GM12875 (cell line): ENCODE data around the gene CYBA.
"Not testable (repeated sequence)": the region's sequence is repeated elsewhere in the genome, so short reads cannot be mapped to it uniquely, and the experiment has no call there.

Source experiments
- H3K4me3 ChIP-seq: one replicate; pipeline ENCODE4 v1.5.1; 2011; ENCODE audit warnings: low read depth, low read length, control low read depth
- CTCF ChIP-seq: IDR thresholded peaks from 2 replicates; pipeline ENCODE4 v1.5.1; 2011; ENCODE audit warnings: low read depth, mild to moderate bottlenecking, control low read depth, inconsistent platforms, low read length, moderate library complexity, borderline replicate concordance; ENCODE audit not compliant: insufficient read depth

Gene CYBA

GRCh38 chr16:88614818-88615580 is 35.9 kb downstream of the CYBA start:
- H3K4me3 ChIP-seq: no peak overlapping the region
- TF ChIP-seq CTCF: no peak

- no peak for TF ChIP-seq CTCF
- H3K4me3 ChIP-seq: no peak overlapping the region
Observed at GRCh38 chr16:88613911-88614817, 36.7 kb downstream of the CYBA start.

GRCh38 chr16:88613293-88613692 is 37.6 kb downstream of the CYBA start:
- TF ChIP-seq CTCF: no peak
- H3K4me3 ChIP-seq: no peak overlapping the region

- H3K4me3 ChIP-seq: no peak overlapping the region
- no peak for TF ChIP-seq CTCF
Observed at GRCh38 chr16:88610909-88611812, 39.7 kb downstream of the CYBA start.

GRCh38 chr16:88610080-88610479 is 40.8 kb downstream of the CYBA start:
- no peak overlapping the region for H3K4me3 ChIP-seq
- TF ChIP-seq CTCF: 0 out of 2 replicates have a peak, but pooled peaks have one; percentile 8

GRCh38 chr16:88609426-88609825 is 41.4 kb downstream of the CYBA start:
- not testable (repeated sequence) for H3K4me3 ChIP-seq

- no peak overlapping the region for H3K4me3 ChIP-seq
- TF ChIP-seq CTCF: no peak
Observed at GRCh38 chr16:88608076-88608475, 42.8 kb downstream of the CYBA start.
